HepG2 (cell line): Measurements from ENCODE around the gene CLEC16A. TPM values are rescaled to one million over a fixed set of nuclear protein-coding genes. Genes with fewer than 3 reads are reported as not detected.

Experiments
- BCL3 ChIP-seq: sonication (generic); formaldehyde crosslinking; IDR thresholded peaks from 2 replicates; pipeline ENCODE4 v1.5.1; 2020; ENCODE audit warnings: mild to moderate bottlenecking, missing genetic modification reagents, moderate library complexity
- CC2D1A ChIP-seq: sonication (generic); formaldehyde crosslinking; IDR thresholded peaks from 2 replicates; pipeline ENCODE4 v1.8.1; 2023; ENCODE audit warnings: mild to moderate bottlenecking, missing genetic modification reagents
- CSRNP2 ChIP-seq: sonication (generic); formaldehyde crosslinking; conservative IDR thresholded peaks from 2 replicates; pipeline ENCODE4 v1.8.0; 2022; ENCODE audit warnings: low read depth, missing genetic modification reagents
- DBP ChIP-seq: sonication (generic); formaldehyde crosslinking; IDR thresholded peaks from 2 replicates; pipeline ENCODE4 v1.4.0; 2020; ENCODE audit warnings: missing genetic modification reagents; ENCODE audit errors: not compliant biosample characterization
- FOSL1 ChIP-seq: sonication (generic); formaldehyde crosslinking; IDR thresholded peaks from 2 replicates; pipeline ENCODE4 v1.9.0; 2021; ENCODE audit warnings: missing genetic modification reagents, borderline replicate concordance
- FOXA1 ChIP-seq, 2 experiments: fragments of 450-650 bp in 1 of 2; sonication (generic) in 1 of 2; formaldehyde crosslinking in 1 of 2; IDR thresholded peaks; 2 replicates each; pipeline versions ENCODE4 v1.4.0 to v1.6.1; 2016 to 2020; ENCODE audit warnings: missing genetic modification reagents in 1 of 2
- FOXK1 ChIP-seq: sonication (generic); formaldehyde crosslinking; IDR thresholded peaks from 2 replicates; pipeline ENCODE4 v1.4.0; 2020; ENCODE audit warnings: low read depth, missing genetic modification reagents, borderline replicate concordance
- MTF2 ChIP-seq: sonication (generic); formaldehyde crosslinking; IDR thresholded peaks from 2 replicates; pipeline ENCODE4 v1.5.0; 2020; ENCODE audit warnings: missing genetic modification reagents, borderline replicate concordance
- NFKB2 ChIP-seq: sonication (generic); formaldehyde crosslinking; IDR thresholded peaks from 2 replicates; pipeline ENCODE4 v1.4.0; 2020; ENCODE audit warnings: missing genetic modification reagents, borderline replicate concordance
- NR3C1 ChIP-seq: sonication (generic); formaldehyde crosslinking; IDR thresholded peaks from 2 replicates; pipeline ENCODE4 v1.4.0; 2020; ENCODE audit warnings: missing genetic modification reagents
- SNRNP70 ChIP-seq: fragments of 200-400 bp; formaldehyde crosslinking; IDR thresholded peaks from 2 replicates; pipeline ENCODE4 v1.6.1; 2017; ENCODE audit warnings: mild to moderate bottlenecking, low read depth, low read length, moderate library complexity
- SOX13 ChIP-seq, 3 experiments: fragments of 450-650 bp in 1 of 3; sonication (generic) in 1 of 3; formaldehyde crosslinking in 1 of 3; IDR thresholded peaks in 2 of 3; conservative IDR thresholded peaks in 1 of 3; 2 replicates each; pipeline versions ENCODE4 v1.5.0 to v1.6.1; 2016 to 2020; ENCODE audit warnings: antibody characterized with exemption in 1 of 3, mild to moderate bottlenecking in 1 of 3, missing compliant biosample characterization in 1 of 3, missing genetic modification reagents in 1 of 3, moderate library complexity in 1 of 3
- SP4 ChIP-seq: sonication (generic); formaldehyde crosslinking; IDR thresholded peaks from 2 replicates; pipeline ENCODE4 v1.8.1; 2023; ENCODE audit warnings: mild to moderate bottlenecking, missing genetic modification reagents
- TBX2 ChIP-seq: sonication (generic); formaldehyde crosslinking; IDR thresholded peaks from 2 replicates; pipeline ENCODE4 v1.5.0; 2020; ENCODE audit warnings: missing genetic modification reagents, mild to moderate bottlenecking, borderline replicate concordance
- ZBTB14 ChIP-seq: sonication (generic); formaldehyde crosslinking; IDR thresholded peaks from 2 replicates; pipeline ENCODE4 v1.4.0; 2020; ENCODE audit warnings: missing genetic modification reagents
- ZNF136 ChIP-seq: sonication (generic); formaldehyde crosslinking; IDR thresholded peaks from 2 replicates; pipeline ENCODE4 v1.8.1; 2022; ENCODE audit warnings: low read depth, mild to moderate bottlenecking, moderate library complexity, missing genetic modification reagents
- ZNF138 ChIP-seq: sonication (generic); formaldehyde crosslinking; IDR thresholded peaks from 2 replicates; pipeline ENCODE4 v1.5.0; 2020; ENCODE audit warnings: mild to moderate bottlenecking, low read depth, missing genetic modification reagents
- ZNF431 ChIP-seq: sonication (generic); formaldehyde crosslinking; IDR thresholded peaks from 2 replicates; pipeline ENCODE4 v1.9.0; 2022; ENCODE audit warnings: missing genetic modification reagents, low read depth, mild to moderate bottlenecking, borderline replicate concordance
- ZNF788 ChIP-seq: sonication (generic); formaldehyde crosslinking; IDR thresholded peaks from 2 replicates; pipeline ENCODE4 v1.5.0; 2020; ENCODE audit warnings: mild to moderate bottlenecking, missing genetic modification reagents, borderline replicate concordance
- polyA plus RNA-seq, 8 experiments: library from polyadenylated mRNA; depleted of rRNA in 3 of 8; stranded (reverse) in 7 of 8; unstranded in 1 of 8; fragments of >200 nt; fragmentation: Illumina TruSeq in 4 of 8; extraction: Trizol in 4 of 8; gene quantifications; 2 replicates each; pipeline versions ENCODE4 v1.2.1 to v1.2.3, GENCODE V29; 2011 to 2016; ENCODE audit warnings: low read depth in 4 of 8, missing spikeins in 1 of 8, mixed read lengths in 1 of 8; ENCODE audit not compliant: insufficient read depth in 1 of 8
- total RNA-seq, 5 experiments: library from RNA; depleted of rRNA; stranded (reverse); fragments of >200 nt; fragmentation: Illumina TruSeq; extraction: Trizol; gene quantifications; 2 replicates each; pipeline ENCODE4 v1.2.3, GENCODE V29; 2016; ENCODE audit warnings: low read depth in 1 of 5
- TF ChIP-seq, protein P1 (sequence below): sonication (generic); formaldehyde crosslinking; IDR thresholded peaks from 2 replicates; pipeline ENCODE4 v1.5.0; 2020; ENCODE audit warnings: mild to moderate bottlenecking, missing genetic modification reagents, borderline replicate concordance
- TF ChIP-seq, protein P2 (sequence below): sonication (generic); formaldehyde crosslinking; IDR thresholded peaks from 2 replicates; pipeline ENCODE4 v1.4.0; 2020; ENCODE audit warnings: mild to moderate bottlenecking, missing genetic modification reagents

The CLEC16A gene
- total and polyA plus RNA-seq, 2 of the 13 experiments (the other 11 are each of a cell fraction or from before 2014, with no cell fraction given): 8.5 to 10.3 TPM

GRCh38 chr16:10978871-10979446 lies 34.6 kb downstream of the CLEC16A start (continued):
- TF ChIP-seq CSRNP2 (CRISPR knock-in tag): no peak
- no peak for TF ChIP-seq FOXK1
- TF ChIP-seq FOSL1 (CRISPR knock-in tag): no peak
- TF ChIP-seq SOX13 (IDR thresholded peaks at IDR 0.05): no peak
- TF ChIP-seq SOX13 (CRISPR knock-in tag; conservative IDR thresholded peaks at IDR 0.05 in 1 of 2, IDR thresholded peaks at IDR 0.05 in 1 of 2): peak in 1 of 2 experiments; percentile 41; a peak in 1 of 4 replicates
- no peak for TF ChIP-seq ZBTB14
- TF ChIP-seq, protein P1, sequence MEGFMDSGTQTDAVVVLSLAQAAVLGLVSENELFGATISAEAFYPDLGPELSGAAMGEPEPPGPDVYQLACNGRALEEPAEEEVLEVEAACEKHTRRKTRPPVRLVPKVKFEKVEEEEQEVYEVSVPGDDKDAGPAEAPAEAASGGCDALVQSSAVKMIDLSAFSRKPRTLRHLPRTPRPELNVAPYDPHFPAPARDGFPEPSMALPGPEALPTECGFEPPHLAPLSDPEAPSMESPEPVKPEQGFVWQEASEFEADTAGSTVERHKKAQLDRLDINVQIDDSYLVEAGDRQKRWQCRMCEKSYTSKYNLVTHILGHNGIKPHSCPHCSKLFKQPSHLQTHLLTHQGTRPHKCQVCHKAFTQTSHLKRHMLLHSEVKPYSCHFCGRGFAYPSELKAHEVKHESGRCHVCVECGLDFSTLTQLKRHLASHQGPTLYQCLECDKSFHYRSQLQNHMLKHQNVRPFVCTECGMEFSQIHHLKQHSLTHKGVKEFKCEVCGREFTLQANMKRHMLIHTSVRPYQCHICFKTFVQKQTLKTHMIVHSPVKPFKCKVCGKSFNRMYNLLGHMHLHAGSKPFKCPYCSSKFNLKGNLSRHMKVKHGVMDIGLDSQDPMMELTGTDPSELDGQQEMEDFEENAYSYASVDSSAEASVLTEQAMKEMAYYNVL (CRISPR knock-in tag): peak; percentile 64; the same call in 1 of the 2 replicates
- no peak for TF ChIP-seq NR3C1 (CRISPR knock-in tag)
- no peak for TF ChIP-seq NFKB2 (CRISPR knock-in tag)
- TF ChIP-seq MTF2 (CRISPR knock-in tag): no peak
- TF ChIP-seq CC2D1A (CRISPR knock-in tag): no peak
- TF ChIP-seq, protein P2, sequence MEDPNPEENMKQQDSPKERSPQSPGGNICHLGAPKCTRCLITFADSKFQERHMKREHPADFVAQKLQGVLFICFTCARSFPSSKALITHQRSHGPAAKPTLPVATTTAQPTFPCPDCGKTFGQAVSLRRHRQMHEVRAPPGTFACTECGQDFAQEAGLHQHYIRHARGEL (CRISPR knock-in tag): no peak
- TF ChIP-seq SP4 (CRISPR knock-in tag): no peak
- no peak for TF ChIP-seq SNRNP70
- no peak for TF ChIP-seq ZNF138
- peak; percentile 13; the same call in 1 of the 2 replicates for TF ChIP-seq TBX2 (CRISPR knock-in tag)
- TF ChIP-seq ZNF431 (CRISPR knock-in tag): no peak
- no peak for TF ChIP-seq FOXA1 (IDR thresholded peaks at IDR 0.05)
- peak; percentile 62 for TF ChIP-seq FOXA1 (CRISPR knock-in tag; IDR thresholded peaks at IDR 0.05)
- TF ChIP-seq DBP (CRISPR knock-in tag): no peak
- TF ChIP-seq ZNF136 (CRISPR knock-in tag): no peak
- no peak for TF ChIP-seq ZNF788
- no peak for TF ChIP-seq BCL3 (CRISPR knock-in tag)
